ENCODE results near the gene SHLD1. TPM values are rescaled to one million over a fixed set of nuclear protein-coding genes. Genes with fewer than 3 reads are reported as not detected.

Gene SHLD1
- total and polyA plus RNA-seq, 2 experiments from 2014 or later, result 1.4 to 15.0 TPM

DNA sequence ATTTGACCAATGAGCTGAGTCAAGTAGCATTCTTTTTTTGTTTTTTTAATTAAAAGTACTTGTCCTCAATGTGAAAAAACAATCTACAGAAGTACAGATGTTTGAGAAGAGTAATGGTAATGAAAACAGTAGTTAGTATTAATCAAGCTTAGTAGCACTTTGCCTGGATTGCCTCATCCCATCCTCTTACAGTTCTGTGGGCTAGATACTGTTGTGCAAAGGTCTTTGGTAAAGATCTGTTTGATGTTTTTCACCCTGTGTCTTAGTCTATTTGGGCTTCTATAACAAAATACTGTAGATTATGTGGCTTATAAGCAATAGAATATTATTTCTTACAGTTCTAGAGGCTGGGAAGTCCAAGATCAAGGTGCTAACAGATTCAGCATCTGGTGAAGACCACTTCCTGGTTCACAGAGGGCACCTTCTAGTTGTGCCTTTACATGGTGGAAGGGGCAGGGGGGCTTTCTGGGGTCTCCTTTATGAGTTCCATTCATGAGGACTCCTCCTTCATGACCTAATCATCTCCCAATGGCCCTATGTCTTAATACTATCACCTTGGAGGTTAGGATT is 84.3 kb downstream of the SHLD1 start:
- DNase-seq (ENCODE audit: low spot score) (no peak), ATAC-seq (no peak)
- no peaks in the 10 kb centered on the region for H3K4me1 ChIP-seq (ENCODE audit: insufficient read depth)
- TF ChIP-seq ZNF331 (CRISPR knock-in tag; IDR thresholded peaks at IDR 0.05; ENCODE audit: low read depth) (no peak), CTCF (conservative IDR thresholded peaks at IDR 0.05; ENCODE audit: low read depth in 2 of 2) (no peak), JUNB (IDR thresholded peaks at IDR 0.05; ENCODE audit: unreplicated experiment) (no peak), NANOG (IDR thresholded peaks at IDR 0.05; ENCODE audit: borderline replicate concordance) (no peak), ZNF114 (CRISPR knock-in tag; IDR thresholded peaks at IDR 0.05) (no peak), CREB1 (CRISPR knock-in tag; IDR thresholded peaks at IDR 0.05; ENCODE audit: low read depth) (no peak), EZH2phosphoT487 (IDR thresholded peaks at IDR 0.05; ENCODE audit: unreplicated experiment) (no peak), EZH2 (IDR thresholded peaks at IDR 0.05; ENCODE audit: low read depth, unreplicated experiment) (no peak), STAT1 (IDR thresholded peaks at IDR 0.05; ENCODE audit: unreplicated experiment) (no peak)
- TF ChIP-seq, protein P1, sequence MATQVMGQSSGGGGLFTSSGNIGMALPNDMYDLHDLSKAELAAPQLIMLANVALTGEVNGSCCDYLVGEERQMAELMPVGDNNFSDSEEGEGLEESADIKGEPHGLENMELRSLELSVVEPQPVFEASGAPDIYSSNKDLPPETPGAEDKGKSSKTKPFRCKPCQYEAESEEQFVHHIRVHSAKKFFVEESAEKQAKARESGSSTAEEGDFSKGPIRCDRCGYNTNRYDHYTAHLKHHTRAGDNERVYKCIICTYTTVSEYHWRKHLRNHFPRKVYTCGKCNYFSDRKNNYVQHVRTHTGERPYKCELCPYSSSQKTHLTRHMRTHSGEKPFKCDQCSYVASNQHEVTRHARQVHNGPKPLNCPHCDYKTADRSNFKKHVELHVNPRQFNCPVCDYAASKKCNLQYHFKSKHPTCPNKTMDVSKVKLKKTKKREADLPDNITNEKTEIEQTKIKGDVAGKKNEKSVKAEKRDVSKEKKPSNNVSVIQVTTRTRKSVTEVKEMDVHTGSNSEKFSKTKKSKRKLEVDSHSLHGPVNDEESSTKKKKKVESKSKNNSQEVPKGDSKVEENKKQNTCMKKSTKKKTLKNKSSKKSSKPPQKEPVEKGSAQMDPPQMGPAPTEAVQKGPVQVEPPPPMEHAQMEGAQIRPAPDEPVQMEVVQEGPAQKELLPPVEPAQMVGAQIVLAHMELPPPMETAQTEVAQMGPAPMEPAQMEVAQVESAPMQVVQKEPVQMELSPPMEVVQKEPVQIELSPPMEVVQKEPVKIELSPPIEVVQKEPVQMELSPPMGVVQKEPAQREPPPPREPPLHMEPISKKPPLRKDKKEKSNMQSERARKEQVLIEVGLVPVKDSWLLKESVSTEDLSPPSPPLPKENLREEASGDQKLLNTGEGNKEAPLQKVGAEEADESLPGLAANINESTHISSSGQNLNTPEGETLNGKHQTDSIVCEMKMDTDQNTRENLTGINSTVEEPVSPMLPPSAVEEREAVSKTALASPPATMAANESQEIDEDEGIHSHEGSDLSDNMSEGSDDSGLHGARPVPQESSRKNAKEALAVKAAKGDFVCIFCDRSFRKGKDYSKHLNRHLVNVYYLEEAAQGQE (IDR thresholded peaks at IDR 0.05; ENCODE audit: unreplicated experiment), result no peak
- TF ChIP-seq, protein P2, sequence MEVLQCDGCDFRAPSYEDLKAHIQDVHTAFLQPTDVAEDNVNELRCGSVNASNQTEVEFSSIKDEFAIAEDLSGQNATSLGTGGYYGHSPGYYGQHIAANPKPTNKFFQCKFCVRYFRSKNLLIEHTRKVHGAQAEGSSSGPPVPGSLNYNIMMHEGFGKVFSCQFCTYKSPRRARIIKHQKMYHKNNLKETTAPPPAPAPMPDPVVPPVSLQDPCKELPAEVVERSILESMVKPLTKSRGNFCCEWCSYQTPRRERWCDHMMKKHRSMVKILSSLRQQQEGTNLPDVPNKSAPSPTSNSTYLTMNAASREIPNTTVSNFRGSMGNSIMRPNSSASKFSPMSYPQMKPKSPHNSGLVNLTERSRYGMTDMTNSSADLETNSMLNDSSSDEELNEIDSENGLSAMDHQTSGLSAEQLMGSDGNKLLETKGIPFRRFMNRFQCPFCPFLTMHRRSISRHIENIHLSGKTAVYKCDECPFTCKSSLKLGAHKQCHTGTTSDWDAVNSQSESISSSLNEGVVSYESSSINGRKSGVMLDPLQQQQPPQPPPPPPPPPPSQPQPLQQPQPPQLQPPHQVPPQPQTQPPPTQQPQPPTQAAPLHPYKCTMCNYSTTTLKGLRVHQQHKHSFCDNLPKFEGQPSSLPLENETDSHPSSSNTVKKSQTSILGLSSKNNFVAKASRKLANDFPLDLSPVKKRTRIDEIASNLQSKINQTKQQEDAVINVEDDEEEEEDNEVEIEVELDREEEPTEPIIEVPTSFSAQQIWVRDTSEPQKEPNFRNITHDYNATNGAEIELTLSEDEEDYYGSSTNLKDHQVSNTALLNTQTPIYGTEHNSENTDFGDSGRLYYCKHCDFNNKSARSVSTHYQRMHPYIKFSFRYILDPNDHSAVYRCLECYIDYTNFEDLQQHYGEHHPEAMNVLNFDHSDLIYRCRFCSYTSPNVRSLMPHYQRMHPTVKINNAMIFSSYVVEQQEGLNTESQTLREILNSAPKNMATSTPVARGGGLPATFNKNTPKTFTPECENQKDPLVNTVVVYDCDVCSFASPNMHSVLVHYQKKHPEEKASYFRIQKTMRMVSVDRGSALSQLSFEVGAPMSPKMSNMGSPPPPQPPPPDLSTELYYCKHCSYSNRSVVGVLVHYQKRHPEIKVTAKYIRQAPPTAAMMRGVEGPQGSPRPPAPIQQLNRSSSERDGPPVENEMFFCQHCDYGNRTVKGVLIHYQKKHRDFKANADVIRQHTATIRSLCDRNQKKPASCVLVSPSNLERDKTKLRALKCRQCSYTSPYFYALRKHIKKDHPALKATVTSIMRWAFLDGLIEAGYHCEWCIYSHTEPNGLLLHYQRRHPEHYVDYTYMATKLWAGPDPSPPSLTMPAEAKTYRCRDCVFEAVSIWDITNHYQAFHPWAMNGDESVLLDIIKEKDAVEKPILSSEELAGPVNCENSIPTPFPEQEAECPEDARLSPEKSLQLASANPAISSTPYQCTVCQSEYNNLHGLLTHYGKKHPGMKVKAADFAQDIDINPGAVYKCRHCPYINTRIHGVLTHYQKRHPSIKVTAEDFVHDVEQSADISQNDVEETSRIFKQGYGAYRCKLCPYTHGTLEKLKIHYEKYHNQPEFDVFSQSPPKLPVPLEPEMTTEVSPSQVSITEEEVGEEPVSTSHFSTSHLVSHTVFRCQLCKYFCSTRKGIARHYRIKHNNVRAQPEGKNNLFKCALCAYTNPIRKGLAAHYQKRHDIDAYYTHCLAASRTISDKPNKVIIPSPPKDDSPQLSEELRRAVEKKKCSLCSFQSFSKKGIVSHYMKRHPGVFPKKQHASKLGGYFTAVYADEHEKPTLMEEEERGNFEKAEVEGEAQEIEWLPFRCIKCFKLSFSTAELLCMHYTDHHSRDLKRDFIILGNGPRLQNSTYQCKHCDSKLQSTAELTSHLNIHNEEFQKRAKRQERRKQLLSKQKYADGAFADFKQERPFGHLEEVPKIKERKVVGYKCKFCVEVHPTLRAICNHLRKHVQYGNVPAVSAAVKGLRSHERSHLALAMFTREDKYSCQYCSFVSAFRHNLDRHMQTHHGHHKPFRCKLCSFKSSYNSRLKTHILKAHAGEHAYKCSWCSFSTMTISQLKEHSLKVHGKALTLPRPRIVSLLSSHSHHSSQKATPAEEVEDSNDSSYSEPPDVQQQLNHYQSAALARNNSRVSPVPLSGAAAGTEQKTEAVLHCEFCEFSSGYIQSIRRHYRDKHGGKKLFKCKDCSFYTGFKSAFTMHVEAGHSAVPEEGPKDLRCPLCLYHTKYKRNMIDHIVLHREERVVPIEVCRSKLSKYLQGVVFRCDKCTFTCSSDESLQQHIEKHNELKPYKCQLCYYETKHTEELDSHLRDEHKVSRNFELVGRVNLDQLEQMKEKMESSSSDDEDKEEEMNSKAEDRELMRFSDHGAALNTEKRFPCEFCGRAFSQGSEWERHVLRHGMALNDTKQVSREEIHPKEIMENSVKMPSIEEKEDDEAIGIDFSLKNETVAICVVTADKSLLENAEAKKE (CRISPR knock-in tag; IDR thresholded peaks at IDR 0.05), result no peak
- H3K27me3 ChIP-seq (ENCODE audit: insufficient read depth), result no peaks in the 10 kb centered on the region
- H3K9me2 ChIP-seq (ENCODE audit: insufficient read depth), result no peaks in the 10 kb centered on the region
- Mint-ChIP-seq H3K9me3 (no peaks in the 10 kb centered on the region), H3K27me3 (ENCODE audit: insufficient read depth, low read depth, poor library complexity) (peaks cover 1% of the 10 kb centered on the region), H3K4me1 (peaks cover 4% of the 10 kb centered on the region), H3K27ac (no peak overlapping the region), H3K36me3 (ENCODE audit: low read depth) (no peaks in the 10 kb centered on the region; the same call in 2 of the 3 replicates), H3K4me3 (no peak overlapping the region)
- H3K4me3 ChIP-seq, result no peak overlapping the region
- no peak overlapping the region for H2AFZ ChIP-seq
- H3K36me3 ChIP-seq (ENCODE audit: insufficient read depth), result no peaks in the 10 kb centered on the region
- no peaks in the 10 kb centered on the region for H3K79me2 ChIP-seq (replicated peaks; ENCODE audit: insufficient read depth)
- H4K20me1 ChIP-seq (replicated peaks; ENCODE audit: insufficient read depth), result no peaks in the 10 kb centered on the region
- H3F3A ChIP-seq (replicated peaks; ENCODE audit: low read depth), result no peaks in the 10 kb centered on the region
- no peak overlapping the region for H3K27ac ChIP-seq (ENCODE audit: low read depth)
- H3K4me2 ChIP-seq, result no peak overlapping the region
